Uterus (tissue), 4 donors: ENCODE measurements around the gene DNASE1L1. TPM values are rescaled to one million over a fixed set of nuclear protein-coding genes. Genes with fewer than 3 reads are reported as not detected.
A peak's percentile ranks its signal among the peaks of the same experiment; 100 is the strongest.

Source experiments
- DNase-seq, 2 donors: peaks; one replicate each; pipeline ENCODE4 v3.0.0-alpha.2; 2019 to 2020
- H3K27ac ChIP-seq, 2 donors: fragments of 200-600 bp; sonication (generic); 1 replicate in 1 of 2; 2 replicates in 1 of 2; pipeline ENCODE4 v1.5.1; 2016 to 2018
- H3K27me3 ChIP-seq, 2 donors: fragments of 200-600 bp; sonication (generic); one replicate each; pipeline ENCODE4 v1.5.1; 2018 to 2019; ENCODE audit warnings: control low read depth in 1 of 2
- H3K36me3 ChIP-seq, 2 donors: fragments of 200-600 bp; sonication (generic); one replicate each; pipeline ENCODE4 v1.5.1; 2019; ENCODE audit warnings: control low read depth in 1 of 2
- H3K4me1 ChIP-seq, 2 donors: fragments of 200-600 bp; sonication (generic); one replicate each; pipeline ENCODE4 v1.5.1; 2018 to 2019; ENCODE audit warnings: control low read depth in 1 of 2
- H3K4me3 ChIP-seq, 2 donors: fragments of 200-600 bp; sonication (generic); 1 replicate in 1 of 2; 2 replicates in 1 of 2; pipeline ENCODE4 v1.5.1; 2018 to 2019; ENCODE audit warnings: mild to moderate bottlenecking in 1 of 2
- H3K9me3 ChIP-seq, 2 donors: fragments of 200-600 bp; sonication (generic); one replicate each; pipeline ENCODE4 v1.5.1; 2019; ENCODE audit warnings: control low read depth in 1 of 2
- POLR2A ChIP-seq, 2 donors: fragments of 450-650 bp; IDR thresholded peaks; one replicate each; pipeline ENCODE4 v1.6.1; 2016; ENCODE audit warnings: antibody characterized with exemption in 2 of 2, mild to moderate bottlenecking in 1 of 2, moderate library complexity in 1 of 2
- intact Hi-C: fragments of 100-400 bp; cut with DNase I; formaldehyde crosslinking; loops from one replicate; pipeline ENCODE4 v1.15.1; 2023; ENCODE audit warnings: low total_unique reads
- total RNA-seq, 4 donors: library from RNA; depleted of rRNA in 3 of 4; stranded (reverse); fragments of >200 nt in 3 of 4; gene quantifications; one replicate each; pipeline versions ENCODE4 v1.1.0 to v1.2.4, GENCODE V29; 2014 to 2023
- TF ChIP-seq, protein P1 (sequence below), 4 experiments: fragments of 200-600 bp in 2 of 4; fragments of 450-650 bp in 2 of 4; sonication (generic) in 2 of 4; IDR thresholded peaks; one replicate each; pipeline ENCODE4 v1.5.1; 2016 to 2019; ENCODE audit warnings: antibody characterized with exemption in 4 of 4, mild to moderate bottlenecking in 2 of 4, moderate library complexity in 1 of 4
- donor health status: DM: yes; HTN: yes; CAD: no.

Gene DNASE1L1
- total RNA-seq, 4 donors from 2014 or later = 10.2 to 31.8 (median 21.2) TPM

DNA sequence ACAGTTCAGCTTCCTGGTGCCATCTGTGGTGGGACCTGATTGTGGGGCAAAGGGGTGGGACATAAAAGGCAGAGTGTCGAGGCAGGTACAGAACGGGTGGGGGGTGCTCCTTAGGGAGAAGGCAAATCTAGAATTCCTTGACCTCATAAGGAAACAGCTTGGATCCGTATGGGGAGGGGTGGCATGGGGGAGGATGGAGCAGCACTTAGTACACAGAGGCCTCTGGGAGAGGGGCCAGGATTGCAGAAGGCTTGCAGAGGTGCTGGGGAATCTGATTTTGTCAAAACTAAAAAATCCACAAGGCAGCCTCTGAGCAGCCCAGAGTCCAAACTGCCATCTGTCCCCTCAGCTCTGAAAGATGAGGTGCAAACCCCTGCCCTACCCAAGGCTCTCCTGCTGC lies 32.3 kb downstream of the DNASE1L1 start:
- no peaks in the 10 kb centered on the region for H3K4me1 ChIP-seq
- no peaks in the 10 kb centered on the region for H3K36me3 ChIP-seq
- peak in 1 of 2 donors; percentile 12 for TF ChIP-seq POLR2A (IDR thresholded peaks at IDR 0.05)
- TF ChIP-seq, protein P1, sequence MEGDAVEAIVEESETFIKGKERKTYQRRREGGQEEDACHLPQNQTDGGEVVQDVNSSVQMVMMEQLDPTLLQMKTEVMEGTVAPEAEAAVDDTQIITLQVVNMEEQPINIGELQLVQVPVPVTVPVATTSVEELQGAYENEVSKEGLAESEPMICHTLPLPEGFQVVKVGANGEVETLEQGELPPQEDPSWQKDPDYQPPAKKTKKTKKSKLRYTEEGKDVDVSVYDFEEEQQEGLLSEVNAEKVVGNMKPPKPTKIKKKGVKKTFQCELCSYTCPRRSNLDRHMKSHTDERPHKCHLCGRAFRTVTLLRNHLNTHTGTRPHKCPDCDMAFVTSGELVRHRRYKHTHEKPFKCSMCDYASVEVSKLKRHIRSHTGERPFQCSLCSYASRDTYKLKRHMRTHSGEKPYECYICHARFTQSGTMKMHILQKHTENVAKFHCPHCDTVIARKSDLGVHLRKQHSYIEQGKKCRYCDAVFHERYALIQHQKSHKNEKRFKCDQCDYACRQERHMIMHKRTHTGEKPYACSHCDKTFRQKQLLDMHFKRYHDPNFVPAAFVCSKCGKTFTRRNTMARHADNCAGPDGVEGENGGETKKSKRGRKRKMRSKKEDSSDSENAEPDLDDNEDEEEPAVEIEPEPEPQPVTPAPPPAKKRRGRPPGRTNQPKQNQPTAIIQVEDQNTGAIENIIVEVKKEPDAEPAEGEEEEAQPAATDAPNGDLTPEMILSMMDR (IDR thresholded peaks at IDR 0.05) = no peak
- DNase-seq = peak; percentile 74 to 90
- H3K27ac ChIP-seq = peak overlapping the region; percentile 95 to 98
- no peak overlapping the region for H3K4me3 ChIP-seq
- H3K27me3 ChIP-seq = no peaks in the 10 kb centered on the region
- no peaks in the 10 kb centered on the region for H3K9me3 ChIP-seq
- intact Hi-C loops = no loop called here

DNA sequence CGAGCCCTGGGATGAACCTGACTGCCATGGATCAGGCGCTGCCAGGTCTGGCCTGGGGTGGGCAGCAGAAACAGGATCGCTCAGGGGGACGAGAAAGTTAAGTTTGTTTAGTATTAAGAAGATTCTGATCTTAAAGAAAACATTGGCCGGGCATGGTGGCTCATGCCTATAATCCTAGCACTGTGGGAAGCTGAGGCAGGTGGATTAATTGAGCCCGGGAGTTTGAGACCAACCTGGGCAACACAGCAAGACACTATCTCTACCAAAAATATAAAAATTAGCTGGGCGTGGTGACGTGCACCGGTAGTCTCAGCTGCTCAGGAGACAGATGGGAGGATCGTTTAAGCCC lies 33.9 kb downstream of the DNASE1L1 start:
- no peaks in the 10 kb centered on the region for H3K9me3 ChIP-seq
- no peak for TF ChIP-seq POLR2A (IDR thresholded peaks at IDR 0.05)
- TF ChIP-seq, protein P1 (IDR thresholded peaks at IDR 0.05) = no peak
- H3K4me1 ChIP-seq = no peaks in the 10 kb centered on the region
- peak overlapping the region; percentile 95 to 98 for H3K27ac ChIP-seq
- intact Hi-C loops = no loop called here
- H3K27me3 ChIP-seq = no peaks in the 10 kb centered on the region
- no peaks in the 10 kb centered on the region for H3K36me3 ChIP-seq
- H3K4me3 ChIP-seq = peak overlapping the region; percentile 22 to 64
- DNase-seq = no peak

DNA sequence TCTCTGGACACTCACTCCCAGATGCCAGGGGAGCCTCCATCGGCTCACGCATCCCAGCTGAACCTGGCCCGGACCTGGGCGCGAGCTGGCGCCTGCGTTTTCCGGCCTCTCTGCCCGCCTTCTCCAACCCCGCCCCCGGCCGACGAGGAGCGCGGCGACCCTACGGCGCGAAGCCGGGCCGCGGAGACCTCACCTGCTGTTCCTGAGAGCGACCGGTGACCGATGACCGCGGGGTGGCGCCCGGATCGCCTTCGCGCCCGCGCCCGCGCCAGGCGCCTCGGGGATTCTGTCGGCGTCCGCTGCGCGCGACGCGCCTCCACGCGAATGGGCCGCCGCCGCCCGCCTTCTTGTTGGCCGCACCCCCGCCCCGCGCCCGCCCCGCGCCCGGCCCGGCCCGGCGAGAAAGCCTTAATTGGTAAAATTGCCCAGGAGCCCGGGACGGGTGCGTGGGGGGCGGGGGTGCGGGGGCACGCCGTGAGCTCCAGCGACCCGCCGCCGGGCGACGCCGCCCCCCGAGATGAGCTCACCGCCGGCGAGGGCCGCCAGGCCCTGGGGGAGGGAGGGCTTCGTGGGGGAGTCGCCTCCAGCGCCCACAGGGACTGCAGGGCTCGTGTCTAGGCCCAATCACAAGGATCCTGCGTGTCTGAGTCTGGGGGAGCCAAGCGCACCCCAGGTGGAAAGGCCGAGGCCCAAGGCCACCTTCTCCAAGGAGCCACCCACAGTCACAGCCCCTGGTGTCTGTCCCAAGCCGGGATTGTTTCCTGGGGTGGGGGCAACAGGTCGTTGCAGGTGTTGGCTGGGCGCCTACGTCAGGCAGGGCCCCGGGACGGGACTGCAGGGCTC lies 34.5 kb downstream of the DNASE1L1 start, which contains the start of gene FLNA:
TSS of gene FLNA (minus strand) at position 322 of the 843 bp plus-strand sequence. CDS start 3,389 bp downstream, outside the sequence.
- H3K27ac ChIP-seq = peak within 1 kb of the TSS; percentile 95 to 98
- intact Hi-C loops = no loop called here
- no peaks in the 10 kb centered on the region for H3K27me3 ChIP-seq
- DNase-seq = peak; percentile 79 to 82
- no peaks in the 10 kb centered on the region for H3K9me3 ChIP-seq
- H3K4me1 ChIP-seq = no peaks in the 10 kb centered on the region
- TF ChIP-seq POLR2A (IDR thresholded peaks at IDR 0.05) = peak; percentile 23 to 60
- TF ChIP-seq, protein P1 (IDR thresholded peaks at IDR 0.05) = peak in 3 of 4 experiments; percentile 5 to 23 (median 18)
- H3K4me3 ChIP-seq = peak within 1 kb of the TSS; percentile 56 to 64
- no peaks in the 10 kb centered on the region for H3K36me3 ChIP-seq

DNA sequence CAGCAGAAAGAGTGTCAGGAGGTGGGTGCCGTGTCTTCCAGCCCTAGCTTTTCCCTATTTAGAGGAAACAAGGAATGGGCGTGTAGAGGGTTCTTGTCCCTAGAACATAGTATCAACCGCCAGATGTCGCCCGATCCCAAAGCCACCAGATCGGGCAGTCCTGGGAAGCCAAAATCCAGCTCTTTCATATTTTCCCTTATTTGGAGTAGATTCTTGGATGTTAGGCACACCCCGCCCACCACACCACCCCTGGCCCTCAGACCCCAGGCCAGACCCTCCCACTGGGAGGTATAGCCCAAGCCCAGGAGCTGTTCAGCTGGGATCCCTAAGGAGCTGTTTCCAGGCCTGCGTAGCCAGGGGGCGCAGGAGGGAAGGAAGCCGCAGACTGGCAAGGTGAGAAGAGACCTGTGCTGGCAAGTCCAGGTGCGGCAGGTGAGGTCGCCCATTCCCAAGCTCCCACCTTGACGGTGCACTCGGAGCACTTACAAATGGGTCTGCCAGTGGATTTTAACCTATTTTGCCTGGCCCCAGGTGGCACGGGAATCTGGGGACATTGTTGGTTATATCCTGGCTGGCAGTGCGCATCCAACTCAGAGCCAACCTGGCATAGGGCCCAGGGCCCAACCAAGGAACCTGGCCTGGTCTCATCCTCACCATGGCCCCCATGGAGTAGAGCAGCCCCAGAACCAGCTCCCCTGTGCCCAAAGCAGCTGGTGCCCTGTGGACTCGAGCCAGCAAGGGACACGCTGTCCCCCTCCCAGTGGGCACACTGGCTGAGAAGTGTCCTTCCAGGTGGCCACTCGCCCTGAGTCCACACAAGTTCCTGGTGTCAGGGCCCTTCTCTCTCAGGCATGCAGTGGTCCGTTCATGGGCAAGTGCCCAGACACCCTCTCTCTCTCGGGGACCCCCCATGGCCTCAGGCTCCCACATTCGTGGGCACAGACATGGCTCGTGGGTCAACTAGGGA lies 35.4 kb downstream of the DNASE1L1 start:
- Histone ChIP-seq H3K4me1 (peaks cover 0 to under 1% of the 10 kb centered on the region in 2 donors), H3K9me3 (no peaks in the 10 kb centered on the region), H3K4me3 (peak overlapping the region; percentile 56 to 64), H3K36me3 (no peaks in the 10 kb centered on the region), H3K27me3 (no peaks in the 10 kb centered on the region), H3K27ac (peak overlapping the region; percentile 95 to 98)
- DNase-seq = peak; percentile 69 to 78
- intact Hi-C loops = no loop called here
- TF ChIP-seq, protein P1 (IDR thresholded peaks at IDR 0.05) = peak in 3 of 4 experiments; percentile 51 to 58 (median 56)
- peak; percentile 33 to 49 for TF ChIP-seq POLR2A (IDR thresholded peaks at IDR 0.05)
